ENCODE data around the gene GALNT2.

GALNT2 gene

GRCh38 chr1:230144010-230144614, 77.1 kb downstream of the GALNT2 start:
- no peak for DNase-seq (ENCODE audit: low read depth in 2 of 3, low spot score in 1 of 3)

- DNase-seq (ENCODE audit: low read depth in 2 of 3, low spot score in 1 of 3), result no peak
Measured at GRCh38 chr1:230144758-230145504, 77.9 kb downstream of the GALNT2 start.

GRCh38 chr1:230145505-230145899, 78.5 kb downstream of the GALNT2 start:
- DNase-seq (ENCODE audit: low read depth in 2 of 3, low spot score in 1 of 3), result no peak

- DNase-seq (ENCODE audit: low read depth in 2 of 3, low spot score in 1 of 3), result no peak
Measured at GRCh38 chr1:230145953-230146476, 79.0 kb downstream of the GALNT2 start.

GRCh38 chr1:230146709-230147108, 79.7 kb downstream of the GALNT2 start:
- DNase-seq (ENCODE audit: low read depth in 2 of 3, low spot score in 1 of 3), result no peak

GRCh38 chr1:230147253-230148125, 80.5 kb downstream of the GALNT2 start:
- DNase-seq (ENCODE audit: low read depth in 2 of 3, low spot score in 1 of 3), result no peak

GRCh38 chr1:230148126-230148652, 81.2 kb downstream of the GALNT2 start:
- no peak for DNase-seq (ENCODE audit: low read depth in 2 of 3, low spot score in 1 of 3)

- no peak for DNase-seq (ENCODE audit: low read depth in 2 of 3, low spot score in 1 of 3)
Measured at GRCh38 chr1:230148768-230149469, 81.9 kb downstream of the GALNT2 start.

- DNase-seq (ENCODE audit: low read depth in 2 of 3, low spot score in 1 of 3), result no peak
Measured at GRCh38 chr1:230149751-230150584, 82.9 kb downstream of the GALNT2 start.

- no peak for DNase-seq (ENCODE audit: low read depth in 2 of 3, low spot score in 1 of 3)
Measured at GRCh38 chr1:230150615-230151014, 83.6 kb downstream of the GALNT2 start.

- DNase-seq (ENCODE audit: low read depth in 2 of 3, low spot score in 1 of 3), result no peak
Measured at GRCh38 chr1:230151924-230152468, 85.0 kb downstream of the GALNT2 start.

GRCh38 chr1:230152999-230153398, 86.0 kb downstream of the GALNT2 start:
- DNase-seq (ENCODE audit: low read depth in 2 of 3, low spot score in 1 of 3), result no peak

GRCh38 chr1:230153641-230154296, 86.7 kb downstream of the GALNT2 start:
- DNase-seq (ENCODE audit: low read depth in 2 of 3, low spot score in 1 of 3), result no peak

- no peak for DNase-seq (ENCODE audit: low read depth in 2 of 3, low spot score in 1 of 3)
Measured at GRCh38 chr1:230155021-230155420, 88.0 kb downstream of the GALNT2 start.

GRCh38 chr1:230156068-230156467, 89.0 kb downstream of the GALNT2 start:
- DNase-seq (ENCODE audit: low read depth in 2 of 3, low spot score in 1 of 3), result no peak

GRCh38 chr1:230156536-230156935, 89.5 kb downstream of the GALNT2 start:
- DNase-seq (ENCODE audit: low read depth in 2 of 3, low spot score in 1 of 3), result no peak

GRCh38 chr1:230157420-230158390, 90.7 kb downstream of the GALNT2 start:
- DNase-seq (ENCODE audit: low read depth in 2 of 3, low spot score in 1 of 3), result no peak
